ACC112 (cell line): ENCODE data around the gene CTDP1.
A peak's percentile ranks its signal among the peaks of the same experiment; 100 is the strongest.

Source experiments
- H2AFZ ChIP-seq: fragments of 200-600 bp; sonication (generic); one replicate; pipeline ENCODE4 v1.6.0; 2017; ENCODE audit warnings: antibody characterized with exemption, low read length; ENCODE audit not compliant: unreplicated experiment
- H3K27ac ChIP-seq: fragments of 200-600 bp; sonication (generic); 2 replicates; pipeline ENCODE4 v1.5.1; 2014; ENCODE audit warnings: low read depth, mild to moderate bottlenecking, antibody characterized with exemption, low read length, moderate library complexity
- H3K27me3 ChIP-seq: fragments of 200-600 bp; sonication (generic); 2 replicates; pipeline ENCODE4 v1.6.1; 2014; ENCODE audit warnings: mild to moderate bottlenecking, antibody characterized with exemption, low read length, moderate library complexity, mixed read lengths; ENCODE audit not compliant: insufficient read depth
- H3K36me3 ChIP-seq: fragments of 200-600 bp; sonication (generic); 2 replicates; pipeline ENCODE4 v1.6.1; 2016; ENCODE audit warnings: mild to moderate bottlenecking, antibody characterized with exemption, low read length, moderate library complexity, mixed read lengths; ENCODE audit not compliant: insufficient read depth
- H3K4me1 ChIP-seq: fragments of 200-600 bp; sonication (generic); one replicate; pipeline ENCODE4 v1.6.1; 2016; ENCODE audit warnings: low read length, mixed read lengths; ENCODE audit not compliant: insufficient read depth, unreplicated experiment, control insufficient read depth
- H3K4me3 ChIP-seq: fragments of 200-600 bp; sonication (generic); 2 replicates; pipeline ENCODE4 v1.5.1; 2014; ENCODE audit warnings: mild to moderate bottlenecking, low read depth, low read length
- H3K79me2 ChIP-seq: fragments of 200-600 bp; sonication (generic); one replicate; pipeline ENCODE4 v1.6.0; 2016; ENCODE audit warnings: low read length; ENCODE audit not compliant: control insufficient read depth, unreplicated experiment, insufficient read depth

The CTDP1 gene

GRCh38 chr18:79672490-79673276 is 6.9 kb upstream of the CTDP1 start:
- H2AFZ ChIP-seq = no peak overlapping the region
- H3K27ac ChIP-seq = no peak overlapping the region
- no peaks in the 10 kb centered on the region for H3K27me3 ChIP-seq
- no peak overlapping the region for H3K4me3 ChIP-seq
- peaks cover 9% of the 10 kb centered on the region; the same call in 1 of the 2 replicates for H3K36me3 ChIP-seq
- peaks cover 7% of the 10 kb centered on the region for H3K79me2 ChIP-seq
- peaks cover 5% of the 10 kb centered on the region for H3K4me1 ChIP-seq

GRCh38 chr18:79677221-79677620 is 2.4 kb upstream of the CTDP1 start:
- no peak overlapping the region for H3K4me3 ChIP-seq
- peaks cover 24% of the 10 kb centered on the region for H3K4me1 ChIP-seq
- H2AFZ ChIP-seq = no peak overlapping the region
- peaks cover 42% of the 10 kb centered on the region for H3K79me2 ChIP-seq
- peaks cover 9% of the 10 kb centered on the region; the same call in 1 of the 2 replicates for H3K36me3 ChIP-seq
- H3K27ac ChIP-seq = no peak overlapping the region
- no peaks in the 10 kb centered on the region for H3K27me3 ChIP-seq

GRCh38 chr18:79677840-79678239 is 1.8 kb upstream of the CTDP1 start:
- Histone ChIP-seq H3K4me1 (peaks cover 24% of the 10 kb centered on the region), H3K27me3 (no peaks in the 10 kb centered on the region), H3K4me3 (peak overlapping the region; percentile 89), H3K79me2 (peaks cover 48% of the 10 kb centered on the region), H3K36me3 (peaks cover 9% of the 10 kb centered on the region; the same call in 1 of the 2 replicates), H2AFZ (no peak overlapping the region), H3K27ac (no peak overlapping the region; the same call in 1 of the 2 replicates)

GRCh38 chr18:79678665-79679551 is 695 bp upstream of the CTDP1 start:
- Histone ChIP-seq H3K4me1 (peaks cover 24% of the 10 kb centered on the region), H3K27ac (peak overlapping the region; percentile 96), H3K36me3 (peaks cover 9% of the 10 kb centered on the region; the same call in 1 of the 2 replicates), H3K79me2 (peaks cover 59% of the 10 kb centered on the region), H2AFZ (peak overlapping the region; percentile 95), H3K4me3 (peak overlapping the region; percentile 89), H3K27me3 (no peaks in the 10 kb centered on the region)

GRCh38 chr18:79680100-79680879 is 687 bp downstream of the CTDP1 start:
- H3K36me3 ChIP-seq = peaks cover 14% of the 10 kb centered on the region; the same call in 1 of the 2 replicates
- peaks cover 24% of the 10 kb centered on the region for H3K4me1 ChIP-seq
- no peaks in the 10 kb centered on the region for H3K27me3 ChIP-seq
- peak overlapping the region; percentile 96; the same call in 1 of the 2 replicates for H3K27ac ChIP-seq
- H3K4me3 ChIP-seq = peak overlapping the region; percentile 89
- H2AFZ ChIP-seq = no peak overlapping the region
- peaks cover 71% of the 10 kb centered on the region for H3K79me2 ChIP-seq

DNA sequence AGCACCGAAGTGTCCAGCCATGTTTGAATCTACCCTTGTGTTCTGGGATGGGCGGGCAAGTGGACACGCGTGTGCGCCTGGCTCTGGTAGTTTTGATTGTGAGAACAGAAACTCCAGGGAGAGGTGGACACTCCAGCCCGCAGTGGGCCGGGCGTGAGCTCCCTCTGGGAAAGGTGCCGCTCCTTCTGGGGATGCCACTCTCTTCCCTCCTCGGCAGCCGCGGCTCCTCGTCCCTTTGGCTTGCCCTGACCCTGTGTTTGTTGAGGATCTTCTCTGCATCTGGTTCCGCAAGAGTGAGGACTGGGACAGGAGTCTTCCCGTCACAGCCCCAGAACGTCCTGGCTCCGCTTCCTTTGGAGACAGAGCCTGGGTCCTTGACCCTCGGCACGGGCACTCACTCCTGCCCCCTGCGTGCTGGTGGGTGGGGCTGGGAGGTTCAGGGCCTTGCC is 1.3 kb downstream of the CTDP1 start:
- no peaks in the 10 kb centered on the region for H3K27me3 ChIP-seq
- peaks cover 76% of the 10 kb centered on the region for H3K79me2 ChIP-seq
- H3K27ac ChIP-seq = peak overlapping the region; percentile 96; the same call in 1 of the 2 replicates
- peaks cover 24% of the 10 kb centered on the region for H3K4me1 ChIP-seq
- H3K4me3 ChIP-seq = peak overlapping the region; percentile 89
- peaks cover 14% of the 10 kb centered on the region; the same call in 1 of the 2 replicates for H3K36me3 ChIP-seq
- no peak overlapping the region for H2AFZ ChIP-seq

DNA sequence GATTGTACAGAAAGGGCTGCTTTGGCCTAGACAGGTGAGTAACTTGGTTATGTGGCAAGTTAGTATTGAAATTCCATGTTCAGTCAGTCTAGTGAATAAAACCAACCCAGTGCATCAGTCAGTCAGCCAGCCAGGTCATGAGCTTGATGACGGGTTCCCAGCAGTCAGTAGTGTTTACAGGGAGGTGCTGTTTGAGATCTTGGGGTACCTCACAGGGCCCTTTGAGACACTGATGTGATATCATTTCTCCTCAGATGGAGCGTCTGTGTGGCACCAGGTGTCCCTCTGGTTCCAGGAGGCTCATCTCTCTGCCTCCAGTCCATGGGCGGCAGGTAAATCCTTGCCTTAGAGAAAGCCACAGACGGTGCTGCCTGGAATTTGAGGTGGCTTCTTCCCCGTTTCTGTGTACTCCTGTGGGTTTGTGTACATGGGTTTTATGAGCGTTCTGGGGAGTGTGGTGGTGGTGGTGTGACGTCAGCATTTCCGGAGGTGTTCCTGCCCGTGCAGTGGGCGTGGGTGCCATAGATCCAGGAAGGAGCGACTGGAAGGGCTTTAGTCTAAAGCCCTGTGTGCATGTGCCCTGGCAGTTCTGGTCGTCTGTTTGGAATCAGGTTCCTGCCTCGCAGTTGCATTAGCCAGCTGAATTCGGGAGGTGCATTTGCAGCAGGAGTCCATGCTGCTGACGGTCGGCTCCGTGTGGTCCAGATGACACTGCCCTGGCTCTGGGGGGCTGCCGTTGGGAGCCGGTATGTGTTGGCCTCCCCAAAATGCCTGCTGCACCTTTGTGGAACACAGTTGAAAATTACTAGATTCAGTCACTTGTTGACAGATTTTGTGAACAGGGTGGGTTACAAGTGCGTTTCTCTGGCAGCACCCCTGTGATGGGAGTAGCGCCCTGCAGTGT is 2.1 kb downstream of the CTDP1 start:
- H2AFZ ChIP-seq = no peak overlapping the region
- peaks cover 10% of the 10 kb centered on the region; the same call in 1 of the 2 replicates for H3K36me3 ChIP-seq
- no peak overlapping the region for H3K27ac ChIP-seq
- H3K4me1 ChIP-seq = peaks cover 24% of the 10 kb centered on the region
- H3K4me3 ChIP-seq = peak overlapping the region; percentile 89
- H3K27me3 ChIP-seq = no peaks in the 10 kb centered on the region
- peaks cover 83% of the 10 kb centered on the region for H3K79me2 ChIP-seq

DNA sequence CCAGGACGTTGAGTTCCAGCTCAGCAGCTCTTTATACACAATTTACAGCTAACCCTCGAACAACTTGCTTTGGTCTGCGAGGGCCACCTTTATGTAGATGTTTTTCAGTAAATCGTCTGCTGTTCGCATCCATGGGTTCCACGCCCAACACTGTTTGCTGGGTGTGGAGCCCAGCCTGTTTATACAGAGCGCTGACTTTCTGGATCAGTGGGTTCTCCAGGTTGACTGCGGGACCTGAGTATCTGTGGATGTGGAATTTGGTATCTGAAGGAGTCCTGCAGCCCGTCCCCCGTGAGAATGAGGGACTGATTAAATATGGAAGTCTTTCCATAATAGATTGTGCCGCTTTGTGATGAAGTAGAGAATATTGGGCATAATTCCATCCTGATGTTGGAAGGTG is 2.9 kb downstream of the CTDP1 start:
- peaks cover 78% of the 10 kb centered on the region for H3K79me2 ChIP-seq
- no peak overlapping the region for H3K27ac ChIP-seq

GRCh38 chr18:79682894-79683625 is 3.5 kb downstream of the CTDP1 start:
- Histone ChIP-seq H2AFZ (no peak overlapping the region), H3K4me3 (no peak overlapping the region), H3K27me3 (no peaks in the 10 kb centered on the region), H3K36me3 (peaks cover 6% of the 10 kb centered on the region; the same call in 1 of the 2 replicates), H3K4me1 (peaks cover 15% of the 10 kb centered on the region), H3K27ac (no peak overlapping the region), H3K79me2 (peaks cover 78% of the 10 kb centered on the region)

More for the DNA sequence above, 2.9 kb downstream of the CTDP1 start:
- Histone ChIP-seq H3K36me3 (peaks cover 6% of the 10 kb centered on the region; the same call in 1 of the 2 replicates), H3K4me1 (peaks cover 21% of the 10 kb centered on the region), H2AFZ (no peak overlapping the region), H3K27me3 (no peaks in the 10 kb centered on the region), H3K4me3 (no peak overlapping the region)
